ENCODE results near the gene CLDN14.

Gene CLDN14

DNA sequence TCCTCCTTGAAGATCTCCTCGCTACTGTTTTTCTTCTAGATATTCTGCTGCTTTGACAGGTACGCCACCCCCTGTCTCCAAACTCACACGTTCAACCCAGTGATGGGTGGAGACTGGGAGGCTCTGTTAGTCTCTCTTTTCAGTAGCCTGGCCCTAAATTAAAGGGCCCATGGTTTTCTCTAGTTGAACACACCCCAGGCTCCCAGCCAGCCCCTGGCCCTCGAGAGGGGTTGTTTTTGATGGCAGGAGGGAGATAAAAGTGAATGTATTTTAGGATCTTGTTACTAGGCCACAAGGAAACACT lies 21.6 kb upstream of the CLDN14 start:
- TF ChIP-seq, protein P1, sequence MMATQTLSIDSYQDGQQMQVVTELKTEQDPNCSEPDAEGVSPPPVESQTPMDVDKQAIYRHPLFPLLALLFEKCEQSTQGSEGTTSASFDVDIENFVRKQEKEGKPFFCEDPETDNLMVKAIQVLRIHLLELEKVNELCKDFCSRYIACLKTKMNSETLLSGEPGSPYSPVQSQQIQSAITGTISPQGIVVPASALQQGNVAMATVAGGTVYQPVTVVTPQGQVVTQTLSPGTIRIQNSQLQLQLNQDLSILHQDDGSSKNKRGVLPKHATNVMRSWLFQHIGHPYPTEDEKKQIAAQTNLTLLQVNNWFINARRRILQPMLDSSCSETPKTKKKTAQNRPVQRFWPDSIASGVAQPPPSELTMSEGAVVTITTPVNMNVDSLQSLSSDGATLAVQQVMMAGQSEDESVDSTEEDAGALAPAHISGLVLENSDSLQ (IDR thresholded peaks at IDR 0.05) = no peak
- TF ChIP-seq LEF1 (IDR thresholded peaks at IDR 0.05; ENCODE audit: borderline replicate concordance) (no peak), ZNF384 (IDR thresholded peaks at IDR 0.05) (no peak), FOXK2 (IDR thresholded peaks at IDR 0.05) (no peak), ARNT (IDR thresholded peaks at IDR 0.05) (no peak), FOXA1 (IDR thresholded peaks at IDR 0.05) (no peak), CTBP1 (IDR thresholded peaks at IDR 0.05; ENCODE audit: borderline replicate concordance) (no peak), SP1 (IDR thresholded peaks at IDR 0.05) (no peak), NFRKB (IDR thresholded peaks at IDR 0.05) (no peak), TARDBP (IDR thresholded peaks at IDR 0.05) (no peak), L3MBTL2 (conservative IDR thresholded peaks at IDR 0.05) (no peak), BHLHE40 (IDR thresholded peaks at IDR 0.05; ENCODE audit: borderline replicate concordance) (no peak), SUZ12 (IDR thresholded peaks at IDR 0.05) (no peak), ELF4 (IDR thresholded peaks at IDR 0.05) (no peak), FOXM1 (IDR thresholded peaks at IDR 0.05; ENCODE audit: borderline replicate concordance) (no peak), HDGF (IDR thresholded peaks at IDR 0.05; ENCODE audit: borderline replicate concordance) (no peak)
- ChIA-PET CTCF (interaction anchor here (0.8 to 1.2 kb wide), 2 partner anchors 37 to 129 kb away, joined by 4 to 6 read pairs; no protein-coding TSS in a partner anchor), POLR2A (no interaction called here)
- no peak for DNase-seq (ENCODE audit: extremely low spot score)

DNA sequence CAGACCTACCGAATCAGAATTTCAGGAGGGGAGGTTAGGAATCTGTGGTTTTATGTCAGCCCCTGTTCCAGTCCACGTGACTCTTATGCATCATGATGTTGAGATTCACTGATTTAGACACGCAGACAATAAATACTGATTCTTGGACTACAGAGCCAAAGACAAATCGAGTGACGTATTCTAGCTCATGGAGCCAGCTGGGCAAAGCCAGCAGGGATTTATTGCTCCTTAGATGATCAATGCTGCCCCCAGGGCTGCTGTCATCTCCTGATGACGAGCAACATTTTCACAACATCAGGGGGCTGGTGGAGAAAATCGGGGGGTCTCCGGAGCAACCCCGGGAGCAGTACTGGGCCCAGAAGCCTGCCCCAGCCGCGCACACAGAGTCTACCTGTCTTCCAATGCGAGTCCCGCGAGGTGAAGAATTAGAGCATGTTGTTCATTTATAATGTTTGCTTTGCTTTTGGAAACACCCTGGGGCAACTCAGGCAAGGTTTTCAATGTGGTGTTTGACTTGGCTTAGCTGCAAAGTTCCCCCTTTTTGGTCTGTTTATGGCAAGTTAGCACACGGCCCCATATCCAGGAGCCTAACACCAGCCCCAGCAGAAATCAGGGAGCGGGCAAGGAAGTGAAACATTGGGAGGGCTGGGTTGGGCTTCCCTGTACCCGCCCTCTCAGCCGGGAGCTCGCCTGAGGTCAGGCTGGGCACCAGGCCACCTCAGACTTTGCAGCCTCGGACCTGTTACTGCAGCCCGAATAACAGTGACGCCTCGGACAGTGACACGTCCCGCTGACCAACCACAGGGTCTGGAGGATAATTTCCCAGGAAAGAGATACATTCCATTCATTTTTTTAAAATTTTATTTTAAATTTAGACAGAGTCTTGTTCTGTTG lies 19.9 kb upstream of the CLDN14 start:
- TF ChIP-seq ZNF384 (IDR thresholded peaks at IDR 0.05) (no peak), BHLHE40 (IDR thresholded peaks at IDR 0.05; ENCODE audit: borderline replicate concordance) (no peak), LEF1 (IDR thresholded peaks at IDR 0.05; ENCODE audit: borderline replicate concordance) (no peak), HDGF (IDR thresholded peaks at IDR 0.05; ENCODE audit: borderline replicate concordance) (no peak), NFRKB (IDR thresholded peaks at IDR 0.05) (no peak), SUZ12 (IDR thresholded peaks at IDR 0.05) (no peak)
- TF ChIP-seq, protein P1 (IDR thresholded peaks at IDR 0.05) = no peak
- POLR2A ChIA-PET = no interaction called here
- CTCF ChIA-PET = interaction anchor here (0.8 kb wide), 1 partner anchor 131 kb away, joined by 4 read pairs; no protein-coding TSS in a partner anchor
- DNase-seq (ENCODE audit: extremely low spot score) = no peak

GRCh38 chr21:36494557-36494956 lies 14.6 kb upstream of the CLDN14 start:
- ChIA-PET CTCF (no interaction called here), POLR2A (no interaction called here)
- DNase-seq (ENCODE audit: extremely low spot score) = no peak
- no peak for TF ChIP-seq TARDBP (IDR thresholded peaks at IDR 0.05)
- TF ChIP-seq FOXM1 (IDR thresholded peaks at IDR 0.05; ENCODE audit: borderline replicate concordance) = no peak
- no peak for TF ChIP-seq LEF1 (IDR thresholded peaks at IDR 0.05; ENCODE audit: borderline replicate concordance)
- no peak for TF ChIP-seq SP1 (IDR thresholded peaks at IDR 0.05)
- TF ChIP-seq SUZ12 (IDR thresholded peaks at IDR 0.05) = no peak
- TF ChIP-seq FOXA1 (IDR thresholded peaks at IDR 0.05) = no peak
- no peak for TF ChIP-seq HDGF (IDR thresholded peaks at IDR 0.05; ENCODE audit: borderline replicate concordance)
- no peak for TF ChIP-seq NFRKB (IDR thresholded peaks at IDR 0.05)
- TF ChIP-seq, protein P1 (IDR thresholded peaks at IDR 0.05) = no peak
- TF ChIP-seq CTBP1 (IDR thresholded peaks at IDR 0.05; ENCODE audit: borderline replicate concordance) = no peak
- no peak for TF ChIP-seq FOXK2 (IDR thresholded peaks at IDR 0.05)

GRCh38 chr21:36491209-36491910 lies 11.4 kb upstream of the CLDN14 start:
- DNase-seq (ENCODE audit: extremely low spot score) = no peak
- CTCF ChIA-PET = no interaction called here
- TF ChIP-seq, protein P1 (IDR thresholded peaks at IDR 0.05) = no peak
- POLR2A ChIA-PET = no interaction called here

DNA sequence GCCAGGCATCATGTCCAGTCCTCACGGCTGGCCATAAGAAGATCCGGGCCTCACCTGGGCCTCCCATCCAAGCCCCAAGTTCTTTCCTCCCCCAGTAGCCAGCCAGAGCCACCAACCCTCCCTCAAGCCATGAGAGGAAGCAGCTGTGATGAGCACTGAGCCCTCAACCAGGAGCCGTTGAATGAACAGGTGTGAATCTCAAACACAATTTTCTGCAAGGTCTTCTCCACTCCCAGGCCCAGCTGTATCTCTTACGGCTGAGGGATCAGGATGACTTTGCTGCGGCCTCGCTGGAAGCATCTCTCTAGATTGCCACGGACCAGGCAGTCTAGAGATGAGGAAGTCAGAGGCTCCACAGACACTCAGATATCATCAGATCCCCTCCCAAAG lies 9.8 kb upstream of the CLDN14 start:
- CTCF ChIA-PET = no interaction called here
- TF ChIP-seq CTBP1 (IDR thresholded peaks at IDR 0.05; ENCODE audit: borderline replicate concordance) (no peak), SP1 (IDR thresholded peaks at IDR 0.05) (no peak), ZNF384 (IDR thresholded peaks at IDR 0.05) (no peak), TARDBP (IDR thresholded peaks at IDR 0.05) (no peak), BHLHE40 (IDR thresholded peaks at IDR 0.05; ENCODE audit: borderline replicate concordance) (no peak), FOXA1 (IDR thresholded peaks at IDR 0.05) (no peak), SUZ12 (IDR thresholded peaks at IDR 0.05) (no peak), NFRKB (IDR thresholded peaks at IDR 0.05) (no peak), HDGF (IDR thresholded peaks at IDR 0.05; ENCODE audit: borderline replicate concordance) (no peak), ELF4 (IDR thresholded peaks at IDR 0.05) (no peak), LEF1 (IDR thresholded peaks at IDR 0.05; ENCODE audit: borderline replicate concordance) (no peak), ARNT (IDR thresholded peaks at IDR 0.05) (no peak), FOXK2 (IDR thresholded peaks at IDR 0.05) (no peak), FOXM1 (IDR thresholded peaks at IDR 0.05; ENCODE audit: borderline replicate concordance) (no peak), L3MBTL2 (conservative IDR thresholded peaks at IDR 0.05) (no peak)
- TF ChIP-seq, protein P1 (IDR thresholded peaks at IDR 0.05) = no peak
- POLR2A ChIA-PET = no interaction called here
- no peak for DNase-seq (ENCODE audit: extremely low spot score)

Data from HEK293T (cell line).